SW 1271 (cell line): ENCODE results near the gene EGR1.
"Not testable (repeated sequence)": the region's sequence is repeated elsewhere in the genome, so short reads cannot be mapped to it uniquely, and the experiment has no call there.

Experiments used
- DNase-seq, 2 experiments: peaks; one replicate each; lab custom pipeline; 2025; lab: John Stamatoyannopoulos, UW

EGR1 gene

DNA sequence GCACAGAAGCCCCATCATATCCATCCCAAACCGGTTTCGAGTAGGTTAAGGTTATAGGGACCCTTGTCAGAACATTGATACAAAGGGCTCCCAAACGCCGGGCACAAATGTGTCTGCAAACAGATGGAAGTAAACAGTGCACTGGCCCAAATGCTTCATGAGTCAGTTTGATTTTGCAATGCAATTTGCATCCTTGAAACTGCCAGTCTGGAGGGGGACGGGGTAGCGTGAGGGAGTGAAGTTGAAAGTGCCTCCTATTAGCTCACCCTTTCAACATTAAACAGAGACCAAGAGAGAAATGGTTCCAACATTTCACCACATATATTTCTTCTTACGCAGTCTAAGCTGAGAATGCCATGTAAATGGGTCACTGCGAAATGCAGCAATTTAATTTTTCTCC, 42.2 kb downstream of the EGR1 start:
- not testable (repeated sequence) for DNase-seq

DNA sequence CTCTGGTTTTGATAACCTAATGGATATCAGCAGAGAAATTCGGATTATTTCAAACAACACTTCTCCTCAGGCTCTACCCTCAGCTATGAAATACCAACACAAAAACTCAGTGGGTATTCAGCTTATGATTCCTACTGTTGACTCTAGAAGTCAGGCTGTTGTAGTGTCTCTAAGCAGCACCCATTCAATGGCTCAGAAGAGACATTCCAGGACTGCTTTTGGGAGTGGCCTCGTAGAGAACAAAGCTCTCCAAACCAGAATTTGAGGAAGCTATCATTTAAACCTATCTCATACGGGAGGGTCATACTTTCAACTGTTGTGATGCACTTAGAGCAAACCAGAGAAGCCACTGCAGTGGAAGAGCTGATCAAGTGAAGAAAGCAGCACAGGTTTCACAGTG, 43.7 kb downstream of the EGR1 start:
- no peak for DNase-seq

DNA sequence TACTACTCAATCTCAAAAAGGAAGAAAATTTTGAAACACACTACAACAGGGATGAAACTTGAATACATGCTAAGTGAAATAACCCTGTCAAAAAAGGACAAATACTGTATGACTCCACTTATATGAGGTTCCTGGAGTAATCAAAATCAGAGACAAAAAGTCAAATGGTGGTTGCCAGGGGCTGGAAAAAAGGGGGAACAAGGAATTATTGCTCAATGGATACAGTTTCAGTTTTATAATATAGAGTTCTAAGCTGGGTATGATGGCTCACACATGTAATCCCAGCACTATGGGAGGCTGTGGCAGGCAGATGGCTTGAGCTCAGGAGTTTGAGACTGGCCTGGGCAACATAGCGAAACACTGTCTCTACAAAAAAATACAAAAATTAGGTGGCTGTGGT, 48.7 kb downstream of the EGR1 start:
- DNase-seq = no peak

DNA sequence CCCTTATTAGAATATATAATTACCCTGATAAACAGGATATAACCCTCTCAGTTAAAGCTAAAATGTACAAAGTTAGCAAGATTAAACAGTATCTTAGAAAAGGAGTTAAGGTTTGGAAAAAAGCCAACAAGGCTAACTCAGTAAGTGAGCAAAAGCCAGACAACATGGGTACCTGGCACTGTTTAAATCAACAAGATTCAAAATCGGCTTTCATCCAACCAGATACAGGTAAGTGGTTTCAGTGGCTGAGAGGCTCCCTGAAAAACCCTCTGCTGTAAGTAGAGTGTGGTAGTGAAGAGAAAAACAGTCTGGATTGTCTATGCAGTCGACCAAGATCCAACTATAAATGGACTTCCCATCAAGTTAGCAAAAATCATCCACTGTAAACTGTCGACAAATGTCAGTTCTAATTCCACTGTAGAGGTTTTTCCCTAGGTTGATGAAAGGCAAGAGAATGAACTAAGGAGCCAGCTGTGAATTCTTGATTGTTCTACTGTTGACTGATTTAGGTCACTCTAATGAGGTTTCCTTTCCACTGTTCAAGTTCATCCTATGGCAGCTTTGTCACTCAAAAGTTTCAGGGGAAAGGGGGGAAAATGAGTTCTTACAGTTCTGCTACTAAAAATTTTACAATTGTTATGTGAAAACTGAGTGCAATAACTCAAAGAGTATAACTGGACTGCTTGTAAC, 50.4 kb downstream of the EGR1 start:
- no peak for DNase-seq

DNA sequence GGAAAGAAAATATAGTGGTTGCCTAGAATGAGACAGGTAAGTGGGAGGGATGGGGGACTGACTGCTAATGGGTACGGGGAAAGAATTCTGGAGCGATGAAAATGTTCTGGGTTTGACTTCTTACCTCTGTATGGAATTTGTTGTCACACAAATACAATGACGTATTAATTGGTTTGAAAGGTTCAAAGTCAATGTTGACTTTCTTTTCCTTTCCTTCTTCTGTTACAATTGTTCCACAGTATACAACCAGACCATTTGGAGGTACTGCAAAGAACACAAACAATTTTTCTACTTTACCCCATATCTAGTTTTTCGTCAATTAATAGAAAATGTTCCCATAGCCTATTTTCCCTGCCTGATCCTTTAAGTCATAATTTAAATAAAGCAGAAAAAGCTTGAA, 52.2 kb downstream of the EGR1 start:
- DNase-seq = no peak
